Activated CD8-positive, alpha-beta T cell treated with anti-CD3 and anti-CD28 coated beads for 36 hours (primary cell): ENCODE measurements around the gene KCNQ5. TPM values are rescaled to one million over a fixed set of nuclear protein-coding genes. Genes with fewer than 3 reads are reported as not detected.

Source experiments
- ATAC-seq: fragments of 200-7000 bp; cut with Tn5 transposase; one replicate; pipeline ENCODE4 v1.10.0; 2021; ENCODE audit warnings: mild to moderate bottlenecking, moderate library complexity
- CTCF ChIA-PET: fragments of 350-600 bp; sonication (Branson Sonifier 250); formaldehyde crosslinking; loops from one replicate; lab custom pipeline; 2021; ENCODE audit warnings: antibody characterized with exemption; lab: Charles Lee
- POLR2A ChIA-PET: fragments of 350-600 bp; sonication (Branson Sonifier 250); formaldehyde crosslinking; loops from one replicate; lab custom pipeline; 2021; ENCODE audit warnings: antibody characterized with exemption; lab: Charles Lee
- DNase-seq: peaks from one replicate; pipeline ENCODE4 v3.0.0-alpha.2; 2020
- H3K27ac Mint-ChIP-seq: one replicate; pipeline ENCODE4 v1.8.0; 2021; ENCODE audit warnings: mild to moderate bottlenecking, mixed read lengths
- H3K27me3 Mint-ChIP-seq: one replicate; pipeline ENCODE4 v1.8.0; 2021; ENCODE audit warnings: mixed read lengths
- H3K36me3 Mint-ChIP-seq: one replicate; pipeline ENCODE4 v1.8.0; 2021; ENCODE audit warnings: low read depth, mixed read lengths
- H3K4me1 Mint-ChIP-seq: one replicate; pipeline ENCODE4 v1.8.0; 2021; ENCODE audit warnings: low read depth, mixed read lengths
- H3K4me3 Mint-ChIP-seq: one replicate; pipeline ENCODE4 v1.8.0; 2021; ENCODE audit warnings: mild to moderate bottlenecking, moderate library complexity, mixed read lengths
- H3K9me3 Mint-ChIP-seq: one replicate; pipeline ENCODE4 v1.8.0; 2021; ENCODE audit warnings: mixed read lengths
- intact Hi-C: fragments of 100-400 bp; cut with micrococcal nuclease; formaldehyde crosslinking; loops from one replicate; pipeline ENCODE4 v1.10.0; 2022
- total RNA-seq, 2 experiments: library from RNA; stranded (reverse); gene quantifications; one replicate each; pipeline ENCODE4 v1.2.3, GENCODE V29; 2021
- TF ChIP-seq, protein P1 (sequence below): fragments of 200-600 bp; IDR thresholded peaks from one replicate; pipeline ENCODE4 v1.8.0; 2022; ENCODE audit warnings: antibody characterized with exemption, mild to moderate bottlenecking

The KCNQ5 gene
- total RNA-seq, 2 experiments from 2014 or later, result 14.6 to 14.9 TPM

GRCh38 chr6:73152966-73153757 lies 531.3 kb downstream of the KCNQ5 start:
- no peak overlapping the region for H3K4me3 Mint-ChIP-seq
- peaks cover 8% of the 10 kb centered on the region for H3K36me3 Mint-ChIP-seq
- no peak for DNase-seq
- TF ChIP-seq, protein P1, sequence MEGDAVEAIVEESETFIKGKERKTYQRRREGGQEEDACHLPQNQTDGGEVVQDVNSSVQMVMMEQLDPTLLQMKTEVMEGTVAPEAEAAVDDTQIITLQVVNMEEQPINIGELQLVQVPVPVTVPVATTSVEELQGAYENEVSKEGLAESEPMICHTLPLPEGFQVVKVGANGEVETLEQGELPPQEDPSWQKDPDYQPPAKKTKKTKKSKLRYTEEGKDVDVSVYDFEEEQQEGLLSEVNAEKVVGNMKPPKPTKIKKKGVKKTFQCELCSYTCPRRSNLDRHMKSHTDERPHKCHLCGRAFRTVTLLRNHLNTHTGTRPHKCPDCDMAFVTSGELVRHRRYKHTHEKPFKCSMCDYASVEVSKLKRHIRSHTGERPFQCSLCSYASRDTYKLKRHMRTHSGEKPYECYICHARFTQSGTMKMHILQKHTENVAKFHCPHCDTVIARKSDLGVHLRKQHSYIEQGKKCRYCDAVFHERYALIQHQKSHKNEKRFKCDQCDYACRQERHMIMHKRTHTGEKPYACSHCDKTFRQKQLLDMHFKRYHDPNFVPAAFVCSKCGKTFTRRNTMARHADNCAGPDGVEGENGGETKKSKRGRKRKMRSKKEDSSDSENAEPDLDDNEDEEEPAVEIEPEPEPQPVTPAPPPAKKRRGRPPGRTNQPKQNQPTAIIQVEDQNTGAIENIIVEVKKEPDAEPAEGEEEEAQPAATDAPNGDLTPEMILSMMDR, result no peak
- ChIA-PET CTCF (interaction anchor here (1.0 to 2.1 kb wide), 5 partner anchors 23 to 741 kb away, joined by 3 to 5 read pairs (median 3); no protein-coding TSS in a partner anchor), POLR2A (no interaction called here)
- intact Hi-C loops, result no loop called here
- H3K27me3 Mint-ChIP-seq, result no peaks in the 10 kb centered on the region
- no peak for ATAC-seq
- no peak overlapping the region for H3K27ac Mint-ChIP-seq
- H3K4me1 Mint-ChIP-seq, result no peaks in the 10 kb centered on the region
- peaks cover 3% of the 10 kb centered on the region for H3K9me3 Mint-ChIP-seq

GRCh38 chr6:73156793-73157767 lies 535.2 kb downstream of the KCNQ5 start:
- TF ChIP-seq, protein P1, result no peak
- Mint-ChIP-seq H3K4me1 (no peaks in the 10 kb centered on the region), H3K36me3 (peaks cover 10% of the 10 kb centered on the region), H3K4me3 (no peak overlapping the region), H3K9me3 (peaks cover 3% of the 10 kb centered on the region), H3K27me3 (no peaks in the 10 kb centered on the region), H3K27ac (no peak overlapping the region)
- intact Hi-C loops, result no loop called here
- CTCF ChIA-PET, result interaction anchor here (0.6 kb wide), 1 partner anchor 745 kb away, joined by 3 read pairs; no protein-coding TSS in a partner anchor
- ATAC-seq, result no peak
- POLR2A ChIA-PET, result no interaction called here
- DNase-seq, result no peak

- no peak overlapping the region for H3K4me3 Mint-ChIP-seq
- POLR2A ChIA-PET, result no interaction called here
- ATAC-seq, result no peak
- CTCF ChIA-PET, result no interaction called here
- DNase-seq, result no peak
- peaks cover 3% of the 10 kb centered on the region for H3K9me3 Mint-ChIP-seq
- no peak overlapping the region for H3K27ac Mint-ChIP-seq
- H3K4me1 Mint-ChIP-seq, result no peaks in the 10 kb centered on the region
- intact Hi-C loops, result no loop called here
- H3K36me3 Mint-ChIP-seq, result peaks cover 10% of the 10 kb centered on the region
- no peaks in the 10 kb centered on the region for H3K27me3 Mint-ChIP-seq
- TF ChIP-seq, protein P1, result no peak
Observed at GRCh38 chr6:73157870-73158269, 536.0 kb downstream of the KCNQ5 start.

DNA sequence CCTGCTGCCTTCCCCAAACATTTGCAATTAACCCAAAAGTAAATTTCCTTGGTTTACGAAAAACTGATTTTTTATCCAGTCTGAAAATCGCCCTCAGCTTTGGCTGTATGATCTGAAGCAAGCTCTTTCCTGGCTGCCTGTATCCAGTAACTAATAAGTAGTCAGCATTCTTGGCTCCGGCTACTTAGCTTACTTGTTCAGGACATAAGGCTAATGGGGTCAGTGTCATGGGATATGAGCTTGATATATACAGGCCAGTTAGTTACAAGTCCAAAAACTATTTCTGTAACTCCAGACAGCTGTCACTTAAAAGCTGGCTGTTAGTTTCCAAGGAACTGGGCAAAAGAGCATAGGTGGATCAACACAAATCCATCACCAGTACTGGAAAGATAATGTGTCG lies 547.2 kb downstream of the KCNQ5 start:
- ChIA-PET CTCF (interaction anchor here (1.2 to 1.4 kb wide), 2 partner anchors 19 to 757 kb away, joined by 3 to 4 read pairs; no protein-coding TSS in a partner anchor), POLR2A (no interaction called here)
- ATAC-seq (no peak), DNase-seq (no peak)
- Mint-ChIP-seq H3K27ac (no peak overlapping the region), H3K9me3 (no peaks in the 10 kb centered on the region), H3K27me3 (no peaks in the 10 kb centered on the region), H3K4me3 (no peak overlapping the region), H3K4me1 (no peaks in the 10 kb centered on the region), H3K36me3 (peaks cover 4% of the 10 kb centered on the region)
- intact Hi-C loops, result no loop called here
- TF ChIP-seq, protein P1, result no peak
